Esophagus muscularis mucosa (tissue), 3 donors: ENCODE results near the gene SLAMF9.

Experiments
- CTCF ChIP-seq, 3 experiments: fragments of 200-600 bp in 2 of 3; fragments of 450-650 bp in 1 of 3; sonication (generic) in 2 of 3; IDR thresholded peaks; one replicate each; pipeline ENCODE4 v1.5.1; 2017 to 2019; ENCODE audit warnings: antibody characterized with exemption in 3 of 3, mild to moderate bottlenecking in 2 of 3, moderate library complexity in 1 of 3
- POLR2A ChIP-seq: fragments of 450-650 bp; IDR thresholded peaks from one replicate; pipeline ENCODE4 v1.6.1; 2017; ENCODE audit warnings: antibody characterized with exemption, moderate library complexity, mild to moderate bottlenecking, low read depth

- TF ChIP-seq POLR2A: no peak
- TF ChIP-seq CTCF (IDR thresholded peaks at IDR 0.05): no peak
Observed at GRCh38 chr1:159941141-159941540, 12.9 kb downstream of the SLAMF9 start.
